ENCODE results near the gene CBX1. TPM values are rescaled to one million over a fixed set of nuclear protein-coding genes. Genes with fewer than 3 reads are reported as not detected.
A peak's percentile ranks its signal among the peaks of the same experiment; 100 is the strongest.

CBX1 gene
- total and polyA plus RNA-seq, 2 donors (not counting 3 experiments of a cell fraction or from before 2014, with no cell fraction given): 20.4 to 95.2 TPM

GRCh38 chr17:48023400-48024148, 77.7 kb downstream of the CBX1 start:
- H3K79me2 ChIP-seq (ENCODE audit: control insufficient read depth, insufficient read depth, low read length): no peaks in the 10 kb centered on the region
- FAIRE-seq: peak; percentile 75
- dilution Hi-C loops (cut with MboI; ENCODE audit: extremely low pct_ligation_motif_present, low sequenced_read_pairs) (no loop called here), intact Hi-C loops (cut with micrococcal nuclease) (loop anchor here (1.0 to 10.0 kb wide), 4 partner anchors 45 to 311 kb away; partner anchors contain the start of gene CBX1)
- POLR2A ChIA-PET: no interaction called here
- peak overlapping the region; percentile 0 for H3K9ac ChIP-seq (replicated peaks; ENCODE audit: extremely low read depth, insufficient read depth, low read length)
- TF ChIP-seq MAX (IDR thresholded peaks at IDR 0.05; ENCODE audit: insufficient read depth, insufficient read length): peak; percentile 6
- TF ChIP-seq CTCF (IDR thresholded peaks at IDR 0.05; ENCODE audit: extremely low read depth in 1 of 2, insufficient read depth in 1 of 2, low read depth in 1 of 2, low read length in 2 of 2): peak; percentile 17 to 46
- TF ChIP-seq JUN (IDR thresholded peaks at IDR 0.05; ENCODE audit: borderline replicate concordance, insufficient read depth, insufficient read length, low read depth): no peak
- H3K4me2 ChIP-seq (ENCODE audit: insufficient read depth, low read length): peak overlapping the region; percentile 86
- peaks cover 26% of the 10 kb centered on the region for H3K4me1 ChIP-seq (ENCODE audit: control insufficient read depth, extremely low read depth, insufficient read depth, low read length)
- H4K20me1 ChIP-seq (replicated peaks; ENCODE audit: control insufficient read depth, extremely low read depth, insufficient read depth, low read length): no peaks in the 10 kb centered on the region
- BruUV-seq (replicated peaks): no TSS peak
- H3K4me3 ChIP-seq (replicated peaks in 1 of 3; ENCODE audit: insufficient read depth in 1 of 3, low read depth in 1 of 3, low read length in 3 of 3): peak overlapping the region; percentile 15 to 27 (median 17)
- no peaks in the 10 kb centered on the region for H3K27me3 ChIP-seq (ENCODE audit: control insufficient read depth in 2 of 2, insufficient read depth in 2 of 2, low read length in 2 of 2)
- H3K9me1 ChIP-seq (replicated peaks; ENCODE audit: control insufficient read depth, extremely low read depth, insufficient read depth, low read length): no peaks in the 10 kb centered on the region
- H3K27ac ChIP-seq (ENCODE audit: insufficient read depth, low read depth, low read length): no peak overlapping the region
- H2AFZ ChIP-seq (ENCODE audit: low read depth, low read length): peak overlapping the region; percentile 63
- CTCF ChIA-PET: interaction anchor here (0.8 to 1.2 kb wide), 2 partner anchors 45 to 47 kb away, joined by 3 to 6 read pairs; no protein-coding TSS in a partner anchor
- H3K9me3 ChIP-seq (replicated peaks; ENCODE audit: control insufficient read depth, insufficient read depth, low read length): no peaks in the 10 kb centered on the region
- H3K36me3 ChIP-seq (ENCODE audit: control insufficient read depth in 2 of 2, extremely low read depth in 1 of 2, insufficient read depth in 2 of 2, low read length in 2 of 2): no peaks in the 10 kb centered on the region
- peak; percentile 62 for DNase-seq (ENCODE audit: low read depth, low spot score)

GRCh38 chr17:48022901-48023300, 78.4 kb downstream of the CBX1 start:
- Histone ChIP-seq H3K4me2 (ENCODE audit: insufficient read depth, low read length) (no peak overlapping the region), H3K9ac (replicated peaks; ENCODE audit: extremely low read depth, insufficient read depth, low read length) (no peak overlapping the region), H2AFZ (ENCODE audit: low read depth, low read length) (no peak overlapping the region), H3K79me2 (ENCODE audit: control insufficient read depth, insufficient read depth, low read length) (no peaks in the 10 kb centered on the region), H3K27me3 (ENCODE audit: control insufficient read depth in 2 of 2, insufficient read depth in 2 of 2, low read length in 2 of 2) (no peaks in the 10 kb centered on the region), H4K20me1 (replicated peaks; ENCODE audit: control insufficient read depth, extremely low read depth, insufficient read depth, low read length) (no peaks in the 10 kb centered on the region), H3K4me1 (ENCODE audit: control insufficient read depth, extremely low read depth, insufficient read depth, low read length) (peaks cover 26% of the 10 kb centered on the region), H3K9me1 (replicated peaks; ENCODE audit: control insufficient read depth, extremely low read depth, insufficient read depth, low read length) (no peaks in the 10 kb centered on the region), H3K4me3 (replicated peaks in 1 of 3; ENCODE audit: insufficient read depth in 1 of 3, low read depth in 1 of 3, low read length in 3 of 3) (no peak overlapping the region), H3K27ac (ENCODE audit: insufficient read depth, low read depth, low read length) (no peak overlapping the region), H3K9me3 (replicated peaks; ENCODE audit: control insufficient read depth, insufficient read depth, low read length) (no peaks in the 10 kb centered on the region), H3K36me3 (ENCODE audit: control insufficient read depth in 2 of 2, extremely low read depth in 1 of 2, insufficient read depth in 2 of 2, low read length in 2 of 2) (no peaks in the 10 kb centered on the region)
- no peak for TF ChIP-seq EZH2 (IDR thresholded peaks at IDR 0.05; ENCODE audit: borderline replicate concordance, low read depth, low read length, severe bottlenecking)
- no peak for TF ChIP-seq MYC (IDR thresholded peaks at IDR 0.05; ENCODE audit: low read depth, low read length)
- no peak for TF ChIP-seq POLR2AphosphoS5 (IDR thresholded peaks at IDR 0.05; ENCODE audit: insufficient read depth, low read depth, low read length)
- no peak for TF ChIP-seq GATA2 (IDR thresholded peaks at IDR 0.05; ENCODE audit: insufficient read depth, insufficient read length, low read depth, low read length)
- TF ChIP-seq CTCF (IDR thresholded peaks at IDR 0.05; ENCODE audit: extremely low read depth in 1 of 2, insufficient read depth in 1 of 2, low read depth in 1 of 2, low read length in 2 of 2): no peak
- no peak for TF ChIP-seq JUN (IDR thresholded peaks at IDR 0.05; ENCODE audit: borderline replicate concordance, insufficient read depth, insufficient read length, low read depth)
- no peak for TF ChIP-seq POLR2A (IDR thresholded peaks at IDR 0.05; ENCODE audit: low read depth, low read length)
- no peak for TF ChIP-seq FOS (IDR thresholded peaks at IDR 0.05; ENCODE audit: borderline replicate concordance, insufficient read depth, low read length)
- dilution Hi-C loops (cut with MboI; ENCODE audit: extremely low pct_ligation_motif_present, low sequenced_read_pairs) (no loop called here), intact Hi-C loops (cut with micrococcal nuclease) (loop anchor here (1.0 to 10.0 kb wide), 3 partner anchors 45 to 312 kb away; no protein-coding TSS in a partner anchor)
- FAIRE-seq (no peak), DNase-seq (ENCODE audit: low read depth, low spot score) (no peak)
- ChIA-PET POLR2A (no interaction called here), CTCF (no interaction called here)
- BruUV-seq (replicated peaks): no TSS peak
